Endothelial cell of hepatic sinusoid (primary cell): ENCODE data around the gene MYBPC1.

ENCODE experiments used
- in situ Hi-C: cut with HindIII; loops from 2 replicates; pipeline ENCODE4 v1.10.0; 2017; ENCODE audit warnings: low sequenced_read_pairs

MYBPC1 gene

DNA sequence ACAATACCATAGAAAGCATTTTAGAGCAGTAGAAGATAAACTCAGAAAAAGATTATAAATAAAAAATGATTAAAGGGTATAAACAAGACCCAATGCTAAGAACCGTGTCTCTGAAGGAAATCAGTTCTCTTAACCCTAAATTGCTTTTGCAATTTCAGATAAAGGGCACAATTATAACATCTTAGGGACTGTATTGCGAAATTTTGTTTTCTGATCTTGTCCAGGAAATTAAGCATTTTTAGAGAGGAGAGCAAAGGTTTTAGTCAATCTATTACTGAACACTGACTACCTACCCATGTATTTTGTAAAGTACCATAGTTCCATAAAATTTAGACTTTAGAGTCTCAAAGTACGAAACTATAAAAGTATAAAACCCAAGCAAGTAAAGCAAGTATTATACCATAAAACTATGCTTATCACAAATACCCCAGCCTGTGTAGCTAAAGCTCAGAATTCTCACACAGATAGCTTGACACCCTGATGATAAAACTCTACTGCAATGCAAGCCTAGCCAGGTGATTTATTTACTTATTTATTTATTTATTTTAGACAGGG lies 95.8 kb downstream of the MYBPC1 start:
- in situ Hi-C loops = no loop called here

DNA sequence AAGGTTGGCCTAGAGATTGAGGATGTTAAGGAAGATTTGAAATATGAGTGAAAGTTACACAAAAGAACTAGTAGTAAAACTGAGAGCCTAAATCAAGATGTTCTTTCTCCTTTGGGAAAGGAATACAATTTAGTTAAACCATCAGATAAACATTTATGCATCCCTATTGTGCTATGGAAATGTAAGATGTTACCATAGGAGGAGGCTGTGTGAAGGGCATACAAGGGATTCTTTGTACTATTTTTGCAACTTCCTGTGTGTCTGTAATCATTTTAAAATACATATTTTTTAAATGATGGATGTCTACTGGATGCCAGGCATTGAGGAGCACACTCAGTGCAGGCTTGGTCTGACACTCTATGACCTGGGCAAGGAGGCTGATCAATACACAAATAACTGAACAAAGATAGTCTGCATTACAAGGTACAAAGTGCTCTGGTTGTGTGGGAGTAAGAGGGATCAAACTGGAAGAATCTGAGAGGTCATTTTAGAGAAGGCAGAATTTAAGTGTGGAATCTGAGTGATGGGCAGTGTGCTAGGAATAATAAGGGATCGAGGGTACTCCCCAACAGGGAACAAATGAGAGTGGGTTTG lies 96.8 kb downstream of the MYBPC1 start:
- in situ Hi-C loops = no loop called here

DNA sequence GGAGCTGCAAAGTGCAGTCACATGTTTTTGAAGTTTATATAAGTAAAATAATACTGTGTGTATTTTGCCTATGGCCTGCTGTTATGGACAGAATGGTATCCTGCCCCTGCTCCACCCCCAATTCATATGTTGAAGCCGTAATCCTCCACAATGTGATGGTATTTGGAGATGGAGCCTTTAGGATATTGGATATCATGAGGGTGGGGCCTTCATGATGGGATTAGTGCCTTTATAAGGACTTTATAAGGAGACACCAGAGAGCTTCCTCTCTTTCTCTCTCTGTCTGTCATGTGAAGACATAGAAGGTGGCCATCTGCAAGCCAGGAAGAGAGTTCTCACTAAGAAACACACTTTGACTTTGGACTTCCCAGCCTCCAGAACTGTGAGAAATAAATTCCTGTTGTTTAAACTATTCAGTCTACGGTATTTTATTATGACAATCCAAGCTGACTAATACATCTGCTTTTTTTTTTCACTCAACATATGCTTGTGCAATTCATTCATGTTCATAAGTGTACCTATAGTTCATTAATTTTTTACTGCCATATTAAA lies 99.6 kb downstream of the MYBPC1 start:
- in situ Hi-C loops = no loop called here

DNA sequence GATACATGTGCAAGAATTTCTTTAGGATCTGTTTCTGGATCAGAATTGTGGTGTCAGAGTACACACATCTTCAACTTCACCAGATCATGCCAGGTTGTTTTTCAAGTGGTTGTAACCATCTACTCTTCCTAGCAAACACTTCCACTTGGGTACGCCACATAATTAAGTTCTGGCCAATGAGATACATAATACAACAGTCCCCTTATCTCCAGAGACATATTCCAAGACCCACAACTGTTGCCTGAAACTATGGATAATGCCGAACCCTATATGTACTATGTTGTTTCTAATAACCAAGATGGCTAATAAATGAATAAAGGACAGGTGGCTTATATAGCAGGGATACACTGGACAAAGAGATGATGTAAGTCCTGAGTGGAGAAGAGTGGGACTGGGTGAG lies 100.2 kb downstream of the MYBPC1 start:
- in situ Hi-C loops = no loop called here

DNA sequence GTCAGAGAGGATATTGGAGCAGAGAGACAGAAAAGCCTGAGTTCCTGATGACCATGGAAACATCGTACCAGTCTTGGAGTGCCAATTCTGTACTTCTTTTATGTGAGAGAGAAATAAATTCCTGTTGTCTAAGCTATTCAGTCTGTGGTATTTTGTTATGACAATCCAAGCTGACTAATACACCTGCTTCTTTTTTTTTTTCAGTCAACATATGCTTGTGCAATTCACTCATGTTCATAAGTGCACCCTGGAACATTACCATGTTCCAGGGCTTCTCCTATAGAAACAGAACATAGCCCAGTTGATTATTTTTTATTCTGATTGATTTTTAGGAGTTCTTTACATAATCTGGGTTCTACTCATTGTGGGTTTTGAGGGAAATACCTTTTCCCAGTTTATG lies 100.9 kb downstream of the MYBPC1 start:
- in situ Hi-C loops = no loop called here

DNA sequence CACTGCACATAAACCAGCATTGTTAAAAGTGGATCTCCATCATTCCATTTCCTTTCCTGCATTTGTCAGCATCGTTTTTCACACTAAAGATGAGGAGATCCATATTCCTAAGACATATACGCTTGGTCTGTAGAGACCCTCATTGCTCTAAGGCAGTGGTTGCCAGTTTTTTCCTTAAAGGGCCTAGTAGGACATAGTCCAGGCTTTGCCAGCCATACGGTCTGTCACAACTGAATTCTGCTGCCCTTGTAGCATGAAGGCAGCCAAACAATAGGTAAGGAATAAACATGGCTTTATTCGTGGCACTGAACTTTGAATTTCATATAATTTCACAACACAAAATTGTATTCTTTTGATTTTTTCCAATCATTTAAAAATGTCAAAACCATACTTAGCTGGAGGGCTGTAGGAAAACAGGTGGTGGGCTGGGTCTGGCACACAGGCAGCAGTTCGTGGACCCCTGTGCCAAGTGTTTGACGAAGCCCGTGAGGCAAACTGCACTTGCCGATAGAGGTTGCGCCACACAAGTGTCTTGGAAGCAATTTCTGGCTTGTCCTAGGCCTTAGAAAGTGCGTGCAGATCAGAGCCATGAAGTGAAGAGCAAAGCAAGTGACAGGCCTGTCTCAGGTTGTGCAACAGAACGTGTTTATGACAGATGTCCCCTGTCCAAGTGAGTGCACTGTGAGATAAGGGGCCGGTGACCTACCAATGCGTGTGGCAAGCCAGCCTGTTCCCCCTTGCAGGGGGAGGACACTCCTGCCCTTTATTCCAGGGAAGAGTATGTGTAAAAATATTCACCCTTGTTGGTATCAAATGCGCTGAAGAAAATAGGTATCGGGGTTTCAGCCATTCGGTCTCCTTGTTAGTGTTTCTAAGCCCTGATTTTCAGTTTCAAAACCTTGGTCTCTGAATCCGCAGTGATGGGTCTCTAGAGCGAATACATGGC lies 101.8 kb downstream of the MYBPC1 start:
- in situ Hi-C loops = no loop called here

DNA sequence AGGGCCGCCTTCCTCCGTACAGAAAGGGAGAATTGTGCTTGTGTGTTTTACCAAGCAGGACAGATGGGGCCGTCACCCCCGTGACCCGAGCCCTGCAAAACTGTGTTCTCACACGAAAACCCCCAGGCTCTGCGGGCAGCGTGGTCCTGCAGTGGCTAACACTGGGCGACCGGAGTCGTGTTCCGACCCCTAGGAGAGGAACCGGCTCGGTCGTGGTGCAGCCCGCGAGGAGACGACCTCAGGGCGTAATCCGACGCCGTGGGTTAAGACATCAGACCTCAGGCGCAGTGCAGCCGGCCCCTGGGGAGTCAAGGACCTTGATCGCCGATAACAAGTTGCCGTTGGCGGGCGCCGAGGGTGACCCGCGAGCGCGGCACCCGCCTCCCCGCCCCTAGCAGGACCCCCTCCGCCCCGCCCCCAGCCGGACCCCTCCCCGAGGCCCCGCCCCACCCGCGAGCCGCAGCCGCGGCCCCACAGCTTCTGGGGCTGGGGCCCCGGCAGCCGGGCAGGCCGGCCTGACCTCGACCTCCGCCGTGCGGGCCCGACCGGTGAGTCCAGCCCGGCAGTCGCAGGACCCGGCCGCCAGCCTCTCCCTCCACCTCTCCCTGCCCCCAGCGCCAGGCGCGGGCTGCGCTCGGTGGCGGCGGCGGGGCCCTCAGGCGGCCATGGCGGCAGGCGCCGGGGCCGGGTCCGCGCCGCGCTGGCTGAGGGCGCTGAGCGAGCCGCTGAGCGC lies 102.6 kb downstream of the MYBPC1 start, which contains the start of gene CHPT1:
Gene CHPT1 (plus strand): TSS at position 444 of the 733 bp plus-strand sequence. CDS start 222 bp downstream, at position 666.
- in situ Hi-C loops = no loop called here

DNA sequence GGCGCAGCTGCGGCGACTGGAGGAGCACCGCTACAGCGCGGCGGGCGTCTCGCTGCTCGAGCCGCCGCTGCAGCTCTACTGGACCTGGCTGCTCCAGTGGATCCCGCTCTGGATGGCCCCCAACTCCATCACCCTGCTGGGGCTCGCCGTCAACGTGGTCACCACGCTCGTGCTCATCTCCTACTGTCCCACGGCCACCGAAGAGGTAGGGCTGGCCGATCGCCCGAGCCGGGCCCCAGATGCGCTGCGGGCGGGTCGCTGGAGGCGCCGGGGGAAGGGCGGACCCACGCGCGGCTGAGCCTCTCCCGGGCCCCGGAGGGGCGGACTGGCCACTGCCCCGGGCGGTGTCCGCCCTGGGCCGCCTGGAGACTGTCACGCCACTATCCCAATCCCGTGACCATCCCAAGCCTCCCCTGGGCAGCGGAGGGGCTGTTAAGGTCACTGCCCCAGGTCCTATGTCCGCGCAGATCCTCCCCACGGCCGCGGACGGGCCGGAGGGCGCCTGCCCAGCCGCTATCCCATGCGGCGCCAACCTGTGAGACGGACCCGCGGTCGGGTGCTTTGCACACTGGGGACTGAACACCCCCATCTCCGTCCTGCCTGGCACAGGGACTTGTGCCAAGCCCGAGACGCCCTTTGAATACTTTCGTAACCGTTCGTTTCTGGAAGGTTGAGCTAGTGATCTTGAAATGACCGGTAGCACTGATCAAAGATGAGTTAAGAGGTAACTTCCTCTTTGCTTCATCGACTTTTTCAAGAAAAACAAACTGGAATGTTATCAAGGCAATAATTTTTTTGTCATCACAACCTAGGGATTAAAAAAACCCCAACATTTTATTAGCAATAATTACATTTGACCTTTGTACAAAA lies 103.4 kb downstream of the MYBPC1 start:
- in situ Hi-C loops = no loop called here

DNA sequence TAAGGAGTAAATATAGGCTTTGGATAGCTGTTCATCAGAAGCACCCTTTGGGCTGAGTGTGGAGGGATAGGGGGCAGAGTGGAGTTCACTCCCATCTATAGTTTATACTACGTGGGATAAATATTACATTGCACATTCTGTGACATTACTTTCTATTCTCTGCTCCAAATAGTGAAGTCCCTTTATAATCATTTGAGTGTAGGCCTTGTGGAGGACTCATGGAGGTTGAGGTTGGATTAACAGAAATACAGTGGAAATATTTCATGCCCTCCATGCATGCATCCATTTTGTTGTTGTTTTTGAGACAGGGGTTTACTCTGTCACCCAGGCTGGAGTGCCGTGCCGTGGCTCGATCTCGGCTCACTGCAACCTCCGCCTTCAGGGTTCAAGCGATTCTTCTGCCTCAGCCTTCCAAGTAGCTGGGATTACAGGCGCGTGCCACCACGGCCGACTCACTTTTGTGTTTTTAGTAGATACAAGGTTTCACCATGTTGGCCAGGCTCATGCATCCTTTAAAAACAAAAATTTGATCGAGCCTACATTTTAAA lies 104.1 kb downstream of the MYBPC1 start:
- in situ Hi-C loops = no loop called here

DNA sequence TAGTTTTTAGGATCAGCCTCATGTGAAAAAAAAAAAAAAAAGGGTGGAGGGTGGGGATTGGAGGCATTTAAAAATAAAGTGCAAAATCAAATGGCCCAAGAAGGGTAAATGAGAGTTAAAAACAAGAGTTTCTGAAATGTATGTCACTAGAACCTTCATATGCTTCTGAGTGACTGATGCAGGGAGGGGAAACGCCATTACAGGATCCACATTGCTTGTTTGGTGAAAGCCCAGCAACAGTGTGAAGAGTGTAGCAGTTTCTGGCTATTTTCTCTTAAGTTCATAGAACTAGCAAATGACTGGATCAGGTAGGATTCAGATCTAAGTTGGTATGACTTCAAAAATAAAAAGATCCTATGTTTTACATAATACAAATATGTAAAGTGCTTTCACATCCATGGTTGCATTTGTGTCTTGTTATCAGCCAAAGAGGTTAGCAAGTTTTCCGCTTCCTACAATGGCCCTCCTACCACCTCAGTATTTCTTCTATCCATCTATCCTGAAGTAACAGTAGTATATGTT lies 105.6 kb downstream of the MYBPC1 start:
- in situ Hi-C loops = no loop called here

DNA sequence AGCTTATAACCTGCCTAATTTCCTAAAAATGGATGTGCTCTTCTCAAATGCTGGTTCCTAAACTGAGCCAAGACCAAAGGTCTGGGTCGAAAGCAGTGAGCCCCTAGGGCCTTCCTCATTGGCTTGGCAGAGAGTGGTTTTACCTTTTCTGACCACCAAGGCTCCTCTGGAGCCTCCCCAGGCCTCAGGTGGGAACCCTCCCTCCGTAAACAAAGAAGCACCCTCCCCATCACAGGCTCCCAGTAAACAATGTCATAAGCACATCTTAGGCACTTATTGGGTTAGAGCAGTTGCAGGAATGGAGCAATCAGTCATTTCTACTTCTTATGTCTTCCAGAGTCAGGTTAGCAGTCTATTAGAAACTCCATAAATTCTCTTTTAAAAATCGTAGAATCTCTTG lies 108.7 kb downstream of the MYBPC1 start:
- in situ Hi-C loops = no loop called here

DNA sequence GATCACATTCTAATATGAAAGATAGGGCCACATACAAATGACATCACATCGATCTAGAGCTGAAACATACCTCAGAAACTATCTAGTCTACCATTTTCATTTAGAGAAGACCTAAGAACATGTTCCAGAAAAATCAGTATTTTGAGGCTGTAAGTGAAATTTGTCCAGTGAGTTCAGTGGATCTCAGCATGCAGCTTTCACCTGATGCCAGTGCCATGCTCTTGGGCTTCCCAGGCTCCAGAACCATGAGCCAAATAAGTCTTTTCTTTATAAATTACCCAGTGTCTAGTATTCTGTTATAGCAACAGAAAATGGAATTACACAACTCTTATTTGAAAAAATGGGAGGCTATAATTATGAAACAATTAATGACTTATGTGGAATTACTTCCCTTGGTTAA lies 111.6 kb downstream of the MYBPC1 start:
- in situ Hi-C loops = no loop called here

DNA sequence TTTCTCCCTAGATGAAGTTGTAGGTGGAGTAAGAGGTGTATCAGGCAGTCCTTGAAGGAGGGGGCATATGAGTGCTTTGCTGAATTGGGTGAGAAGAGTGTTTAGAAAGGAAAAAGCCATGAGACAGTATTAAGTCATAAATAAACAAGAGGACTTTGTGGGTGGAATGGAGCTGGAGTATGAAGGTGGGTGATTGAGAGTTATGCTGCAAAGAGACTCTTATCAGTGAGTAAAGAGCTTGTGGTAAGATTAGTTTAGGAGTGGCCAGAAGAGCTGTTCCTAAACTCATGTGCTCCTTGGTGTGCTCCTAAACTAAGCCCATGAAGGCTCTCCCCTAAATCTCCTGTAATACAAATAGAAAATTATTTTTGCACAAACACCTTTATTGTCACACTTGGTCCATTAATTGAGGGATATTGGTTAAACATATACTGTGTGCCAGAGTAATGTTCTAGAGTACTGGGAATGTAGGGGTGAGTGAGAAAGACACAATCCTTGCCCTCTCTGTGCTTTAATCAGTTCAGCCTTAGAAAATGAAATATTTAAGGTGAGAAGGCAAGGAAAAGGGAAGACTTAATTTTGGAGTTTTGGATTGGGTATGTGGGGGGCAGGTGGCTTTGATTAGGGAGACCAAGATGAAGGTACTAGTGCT lies 112.5 kb downstream of the MYBPC1 start:
- in situ Hi-C loops = no loop called here

DNA sequence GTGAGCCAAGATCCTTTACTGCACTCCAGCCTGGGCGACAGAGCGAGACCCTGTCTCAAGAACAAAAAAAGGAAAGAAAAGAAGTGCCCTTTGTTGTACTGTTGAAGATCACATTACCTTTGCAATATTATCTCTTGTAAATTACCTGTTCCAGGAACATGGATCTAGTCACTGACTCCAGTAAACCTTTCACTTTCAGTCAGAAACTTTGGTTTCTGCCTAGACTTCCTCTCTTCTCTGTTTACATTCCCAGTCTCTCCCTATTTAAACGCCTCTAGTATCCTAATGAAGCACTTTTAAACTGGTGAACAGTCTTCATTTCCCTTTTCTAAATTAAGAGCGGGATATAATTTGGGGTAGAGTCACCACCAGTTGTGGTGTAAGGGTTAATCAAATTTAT lies 115.5 kb downstream of the MYBPC1 start:
- in situ Hi-C loops = no loop called here

DNA sequence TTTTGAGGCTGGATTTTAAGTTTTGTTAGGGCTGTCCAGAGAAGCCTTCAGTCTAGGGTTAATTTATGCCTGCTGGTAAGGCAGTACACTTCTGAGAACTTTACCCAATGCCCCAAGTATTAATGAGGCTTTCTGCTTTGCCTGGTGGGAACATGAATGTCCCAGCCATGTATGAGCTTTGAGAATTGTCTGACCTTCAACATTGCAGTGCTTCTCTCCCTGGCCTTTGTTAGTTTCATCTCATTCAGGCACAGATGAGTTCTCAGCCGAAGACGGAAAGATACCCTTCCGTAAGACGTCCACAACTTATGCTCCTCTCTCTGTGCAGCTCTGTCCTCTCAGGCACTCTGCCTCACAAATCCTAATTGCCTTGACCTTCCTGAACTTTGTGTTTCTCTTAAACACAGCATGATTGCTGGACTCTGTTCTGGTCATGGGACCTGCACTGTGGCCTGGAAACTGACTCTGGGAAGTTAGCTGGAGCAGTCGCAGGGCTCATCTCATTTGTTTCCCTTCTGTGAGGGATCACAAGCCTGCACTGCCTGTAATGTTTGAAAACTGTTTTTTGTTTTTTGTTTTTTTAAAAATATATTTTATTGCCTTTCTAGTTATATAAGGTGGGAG lies 118.4 kb downstream of the MYBPC1 start:
- in situ Hi-C loops = no loop called here

DNA sequence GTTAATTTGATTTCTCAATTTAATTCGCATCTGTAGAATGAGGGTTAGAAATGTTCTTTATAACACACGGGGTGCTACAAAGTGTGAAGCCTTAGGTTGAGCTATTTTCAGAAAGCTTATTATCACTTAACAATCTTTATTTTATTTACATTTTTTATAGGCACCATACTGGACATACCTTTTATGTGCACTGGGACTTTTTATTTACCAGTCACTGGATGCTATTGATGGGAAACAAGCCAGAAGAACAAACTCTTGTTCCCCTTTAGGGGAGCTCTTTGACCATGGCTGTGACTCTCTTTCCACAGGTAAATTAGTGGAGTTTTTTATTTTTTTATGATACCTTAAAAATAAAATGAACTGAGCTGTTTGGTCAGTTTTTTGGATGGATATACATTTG lies 119.2 kb downstream of the MYBPC1 start:
- in situ Hi-C loops = no loop called here

DNA sequence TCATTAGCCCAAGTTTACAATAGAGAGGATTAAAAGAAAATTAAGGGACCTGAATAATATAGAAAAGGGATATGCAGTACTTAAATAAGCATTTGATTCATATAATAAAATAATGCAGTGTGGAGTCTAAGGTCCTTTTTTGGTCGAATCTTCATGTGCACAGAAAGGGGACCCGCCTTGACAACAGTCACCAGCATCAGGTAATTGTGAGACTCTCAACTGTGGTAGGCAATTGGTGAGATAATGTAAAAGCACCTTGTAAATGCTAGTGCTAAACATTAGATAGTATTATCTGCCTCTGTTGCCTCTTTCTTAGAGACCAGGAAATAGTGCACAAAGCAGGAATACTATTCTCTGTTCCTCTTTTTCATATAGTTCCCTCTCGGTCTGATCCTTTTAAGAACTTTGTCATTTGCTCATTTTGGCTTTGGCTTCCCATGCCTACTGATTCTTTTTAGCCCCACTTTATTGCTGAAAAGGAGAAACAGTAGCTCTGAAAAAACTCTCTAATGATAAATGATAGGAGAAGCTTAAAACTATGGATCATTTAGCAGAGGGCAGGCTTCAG lies 120.2 kb downstream of the MYBPC1 start:
- in situ Hi-C loops = no loop called here

DNA sequence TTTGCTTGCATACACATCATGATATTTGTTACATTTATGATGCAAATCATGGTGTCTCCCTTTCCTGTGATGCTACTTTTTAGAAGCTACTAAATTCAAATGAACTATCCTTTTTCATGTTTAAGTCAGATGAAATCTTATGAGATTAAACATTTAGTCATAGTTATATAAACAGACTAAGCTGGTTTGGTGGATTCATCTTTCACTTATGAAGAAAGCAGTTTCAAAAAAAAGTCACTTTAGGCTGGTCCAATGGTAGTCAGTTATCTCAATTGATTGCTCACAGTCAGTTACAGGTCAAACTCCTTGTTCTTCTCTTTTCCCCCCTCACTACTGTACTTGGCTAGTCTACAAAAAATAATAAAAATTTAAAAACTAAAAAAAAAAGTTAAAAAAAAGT lies 124.8 kb downstream of the MYBPC1 start:
- in situ Hi-C loops = no loop called here
